DMS153 treated with DMSO at 0.1 percent for 48 hours (cell line): Measurements from ENCODE around the gene FGFRL1.
"Not testable (repeated sequence)": the region's sequence is repeated elsewhere in the genome, so short reads cannot be mapped to it uniquely, and the experiment has no call there.

Experiments
- DNase-seq: peaks from one replicate; lab custom pipeline; 2025; ENCODE audit not compliant: unreplicated experiment; lab: John Stamatoyannopoulos, UW

The FGFRL1 gene

DNA sequence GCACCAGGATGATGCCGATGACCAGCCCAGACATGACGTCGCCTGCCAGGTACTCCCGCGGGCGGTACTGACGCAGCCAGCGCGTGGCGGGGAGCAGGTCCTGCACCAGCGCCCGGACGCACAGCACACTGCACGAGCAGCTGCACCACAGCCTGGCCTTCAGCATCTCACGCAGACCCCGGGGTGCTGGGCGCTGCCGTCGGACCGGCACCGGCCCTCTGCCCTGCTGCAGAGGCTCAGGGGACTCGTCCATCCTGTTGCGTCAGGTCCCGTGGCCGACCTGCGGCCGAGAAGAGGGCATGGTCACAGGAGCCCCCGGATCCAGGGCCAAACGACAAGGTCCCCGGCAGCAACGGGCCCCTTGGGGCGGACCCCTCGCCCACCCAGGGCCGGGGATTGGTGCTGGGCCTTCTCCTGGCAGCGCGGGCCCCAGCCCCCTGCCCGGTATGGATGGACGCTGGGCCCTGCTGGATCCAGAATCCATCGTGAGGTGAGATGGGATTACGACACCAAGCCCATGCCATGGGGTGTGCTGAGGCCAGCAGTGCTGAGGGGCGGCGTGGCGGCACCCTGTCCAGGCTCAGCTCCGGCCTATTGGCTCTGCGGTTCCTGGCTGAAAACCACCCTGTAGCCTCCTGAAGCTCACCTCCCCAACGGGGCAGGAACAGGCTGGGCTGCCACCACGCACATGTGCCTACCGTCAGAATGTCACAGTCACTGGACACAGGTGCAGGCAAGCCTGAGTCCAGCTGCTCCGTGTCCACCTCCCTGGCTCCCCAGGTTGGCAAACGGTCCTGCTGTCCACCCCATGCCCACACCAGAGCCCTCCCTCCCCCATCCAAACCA lies 19.8 kb upstream of the FGFRL1 start:
- no peak for DNase-seq

DNA sequence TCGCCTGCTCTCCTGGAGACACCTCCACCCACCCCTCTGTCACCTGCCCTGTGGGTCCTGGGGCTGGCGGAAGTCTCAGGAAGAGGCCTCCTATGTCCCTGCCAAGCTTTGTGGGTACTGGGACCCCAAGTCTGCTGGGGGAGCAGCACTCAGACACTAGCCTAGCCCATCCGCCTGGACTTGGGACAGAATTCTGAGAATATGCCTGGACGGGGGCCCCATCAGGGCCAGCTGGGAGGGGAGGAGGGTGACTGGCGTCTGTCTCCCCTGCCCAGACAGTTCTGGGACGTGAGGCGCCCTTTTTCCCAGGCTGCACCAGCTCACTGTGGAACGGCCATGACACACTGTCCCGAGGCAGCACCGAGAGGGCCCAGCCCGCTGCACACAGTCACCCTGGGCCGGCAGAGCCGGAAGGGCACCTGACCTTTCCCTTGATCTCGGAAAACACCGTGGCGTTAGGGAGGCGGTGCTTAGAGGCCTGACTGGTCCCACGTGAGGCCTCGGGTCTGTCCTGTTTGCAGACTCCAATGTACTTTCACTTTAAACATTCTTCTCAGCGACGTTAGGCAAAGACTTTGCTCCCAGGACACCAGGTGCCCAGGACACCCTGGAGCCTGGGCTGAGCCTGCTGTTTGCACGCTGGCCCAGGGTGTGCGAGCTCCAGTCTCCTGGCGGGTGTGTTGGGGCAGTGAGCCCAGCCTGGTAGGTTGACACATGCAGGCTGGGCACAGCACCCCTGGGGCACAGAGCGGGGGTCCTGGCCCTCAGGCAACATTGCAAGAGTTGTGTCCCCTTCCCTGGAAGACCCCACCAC lies 18.9 kb upstream of the FGFRL1 start:
- no peak for DNase-seq

DNA sequence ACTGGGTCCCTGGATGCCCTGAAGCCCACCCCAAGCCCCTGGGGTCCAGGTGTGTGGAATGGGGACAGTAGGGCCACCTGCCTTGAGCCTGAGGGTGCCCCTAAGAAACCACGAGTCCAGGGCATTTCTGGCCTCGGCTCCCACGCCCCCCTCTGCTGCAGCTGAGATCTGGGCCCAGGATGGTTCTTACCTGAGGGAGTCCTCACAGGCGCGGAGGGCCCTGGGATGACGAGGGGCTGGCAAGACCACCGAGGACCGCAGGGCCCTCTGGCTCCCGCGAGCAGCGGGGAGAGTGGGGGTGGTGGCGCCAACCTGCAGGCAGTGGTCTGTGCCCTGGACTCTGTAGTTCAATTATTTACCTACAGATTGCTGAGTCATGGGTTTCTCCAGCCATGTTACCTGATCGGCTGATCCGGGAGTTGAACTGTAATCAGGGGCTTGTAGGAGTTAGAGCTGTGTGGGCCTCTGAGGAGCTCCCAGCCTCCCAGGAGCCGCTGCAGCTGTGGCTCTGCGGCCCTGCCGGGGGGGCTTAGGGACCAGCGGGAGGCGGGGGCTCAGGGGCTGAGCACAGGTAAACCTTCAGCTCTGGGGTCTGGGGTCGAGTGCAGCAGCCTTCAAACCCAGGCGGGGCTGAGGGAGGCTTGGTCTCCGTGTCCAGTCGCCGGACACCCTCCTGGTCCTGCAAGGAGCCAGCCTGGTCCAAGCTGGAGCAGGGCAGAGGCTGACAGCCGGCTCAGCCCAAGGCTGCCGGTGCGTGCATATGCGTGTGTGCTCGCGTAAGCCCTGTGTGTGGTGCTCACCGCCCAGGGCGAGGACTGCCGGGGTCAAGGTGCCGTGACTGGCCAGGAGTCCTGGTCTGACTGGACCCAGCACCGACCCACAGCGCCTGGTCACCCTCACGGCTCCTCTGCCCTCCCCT lies 18.1 kb upstream of the FGFRL1 start, which contains the start of gene SLC26A1:
Gene SLC26A1, minus strand, starts transcription at position 294 of the 919 bp plus-strand sequence. CDS start 1,701 bp downstream, outside the sequence.
- DNase-seq: no peak

DNA sequence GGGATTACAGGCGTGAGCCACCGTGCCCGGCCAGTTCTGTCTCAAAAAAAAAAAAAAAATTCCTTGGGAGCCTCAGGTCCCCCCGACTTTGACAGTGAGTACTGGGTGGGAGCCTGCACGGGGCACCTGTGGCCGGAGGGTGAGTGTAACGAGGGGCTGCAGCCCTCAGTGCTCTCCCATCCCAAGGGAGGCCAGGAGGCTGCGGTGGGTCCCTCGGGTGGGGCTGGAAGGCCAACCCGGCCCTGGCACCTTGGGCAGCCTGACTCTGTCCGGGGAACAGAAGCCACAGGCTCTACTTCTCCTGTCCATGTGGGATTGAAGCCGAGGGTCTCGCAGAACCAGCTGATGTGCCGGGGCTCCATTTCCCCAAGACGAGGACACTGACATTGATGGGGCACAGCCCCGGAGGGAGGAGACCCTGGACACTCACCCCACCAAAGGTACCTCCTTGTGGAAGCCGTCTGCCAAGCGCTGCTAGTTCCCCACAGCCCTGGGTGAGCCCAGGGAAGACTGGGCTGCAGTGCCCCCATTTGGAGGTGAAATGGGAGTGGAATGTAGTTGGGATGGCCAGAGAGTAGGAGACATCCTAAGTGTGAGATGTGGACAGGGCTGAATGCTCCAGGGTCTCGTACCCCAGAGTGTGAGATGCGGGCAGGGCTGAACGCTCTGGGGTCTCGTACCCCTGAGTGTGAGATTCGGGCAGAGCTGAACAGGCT lies 16.0 kb upstream of the FGFRL1 start:
- no peak for DNase-seq

DNA sequence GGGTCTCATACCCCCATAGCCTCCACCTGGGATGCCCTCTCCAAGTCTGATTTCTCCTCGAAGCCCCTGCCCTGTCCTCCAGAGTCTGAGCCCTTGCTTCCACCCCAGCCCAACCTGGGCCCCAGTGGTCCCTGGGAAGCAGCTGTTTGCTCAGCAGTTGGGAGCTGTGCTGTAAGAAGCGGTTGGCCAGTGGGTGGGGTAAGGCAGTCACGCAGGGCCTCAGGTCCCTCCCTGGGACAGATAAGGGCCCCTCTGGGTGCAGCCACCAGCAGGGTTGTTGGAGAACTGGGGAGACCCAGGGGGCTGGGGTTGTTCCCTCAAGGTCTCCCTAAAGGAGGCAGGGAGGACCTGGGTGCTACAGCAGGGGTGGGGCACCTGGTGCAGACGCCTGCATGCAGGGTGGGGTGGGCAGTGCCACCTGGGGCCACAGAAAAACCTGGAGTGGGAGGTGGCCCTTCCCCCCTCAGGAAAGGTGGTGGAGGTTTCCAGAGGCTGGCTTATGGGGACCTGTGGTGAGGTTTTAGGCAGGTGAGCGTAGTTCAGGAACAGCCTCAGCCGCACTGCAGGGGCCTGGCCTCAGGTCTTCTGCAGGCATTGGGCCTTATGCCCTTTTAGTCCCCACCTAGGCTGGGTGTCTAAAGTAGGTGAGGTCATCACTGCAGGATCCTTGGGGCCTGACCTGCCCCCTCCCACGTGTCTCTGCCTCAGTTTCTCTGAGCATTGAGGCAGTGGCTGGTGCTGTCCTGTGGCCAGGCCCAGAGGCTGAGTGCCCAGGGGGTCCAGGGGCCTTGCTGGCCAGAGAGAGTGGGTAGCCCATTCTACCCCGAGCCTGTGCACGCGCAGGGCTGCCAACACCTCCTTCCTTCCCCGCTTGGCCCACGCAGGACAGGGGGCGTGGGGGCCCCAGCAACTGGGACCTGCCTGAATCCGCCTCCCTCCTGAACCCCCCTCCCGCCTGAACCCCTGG lies 15.1 kb upstream of the FGFRL1 start:
- DNase-seq: no peak

DNA sequence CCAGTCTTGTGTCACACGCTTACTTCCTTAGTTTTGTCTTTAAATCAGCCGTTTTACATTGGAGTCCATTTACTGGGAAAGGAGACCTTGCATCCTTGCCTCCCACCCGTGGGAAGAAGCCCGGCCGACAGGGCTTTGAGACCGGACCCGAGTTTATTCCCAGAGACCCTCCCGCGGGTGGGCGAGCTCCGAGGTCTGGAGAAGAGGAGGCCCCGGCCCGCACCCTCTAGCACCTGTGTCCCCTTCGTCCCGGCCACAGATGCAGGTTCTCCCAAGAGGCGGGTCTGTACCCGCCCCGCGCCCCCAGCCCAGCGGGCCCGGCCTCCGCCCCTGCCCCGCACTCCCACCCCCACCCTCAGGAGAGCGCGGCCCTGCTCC lies 14.4 kb upstream of the FGFRL1 start:
- DNase-seq: no peak

DNA sequence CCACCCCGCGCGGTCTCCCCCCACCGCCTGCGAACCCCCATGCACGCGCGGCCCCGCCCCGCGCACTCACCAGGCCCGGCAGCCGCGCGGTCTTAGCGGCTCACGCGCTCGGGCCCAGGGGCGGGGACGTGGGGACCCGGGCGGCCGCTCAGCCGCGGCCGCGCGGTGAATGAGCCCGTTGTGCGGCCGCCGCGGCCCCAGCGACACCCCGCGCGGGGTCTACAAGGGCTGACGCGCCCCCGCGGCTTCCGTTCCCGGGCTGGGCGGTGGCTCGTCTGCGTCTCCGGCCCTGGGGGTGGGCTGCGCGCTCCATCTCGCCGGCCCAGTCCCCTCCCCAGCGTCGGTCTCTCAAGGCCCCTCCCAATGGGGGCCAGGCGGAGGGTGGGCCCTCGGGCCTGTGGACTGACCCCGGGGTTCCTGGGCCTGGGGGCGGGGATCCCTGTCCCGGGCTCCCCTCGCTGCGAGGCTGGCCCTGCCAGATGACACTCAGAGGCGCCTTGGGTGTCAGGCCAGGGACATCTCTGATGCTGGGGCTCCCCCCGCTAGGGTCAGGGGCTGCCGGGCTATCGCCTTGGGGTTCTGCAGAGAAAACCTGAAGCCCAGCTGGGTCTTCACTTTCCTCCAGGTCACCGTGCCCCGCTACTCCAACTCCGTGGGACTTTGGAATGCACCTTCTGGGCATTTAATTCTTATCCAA lies 13.9 kb upstream of the FGFRL1 start:
- no peak for DNase-seq

DNA sequence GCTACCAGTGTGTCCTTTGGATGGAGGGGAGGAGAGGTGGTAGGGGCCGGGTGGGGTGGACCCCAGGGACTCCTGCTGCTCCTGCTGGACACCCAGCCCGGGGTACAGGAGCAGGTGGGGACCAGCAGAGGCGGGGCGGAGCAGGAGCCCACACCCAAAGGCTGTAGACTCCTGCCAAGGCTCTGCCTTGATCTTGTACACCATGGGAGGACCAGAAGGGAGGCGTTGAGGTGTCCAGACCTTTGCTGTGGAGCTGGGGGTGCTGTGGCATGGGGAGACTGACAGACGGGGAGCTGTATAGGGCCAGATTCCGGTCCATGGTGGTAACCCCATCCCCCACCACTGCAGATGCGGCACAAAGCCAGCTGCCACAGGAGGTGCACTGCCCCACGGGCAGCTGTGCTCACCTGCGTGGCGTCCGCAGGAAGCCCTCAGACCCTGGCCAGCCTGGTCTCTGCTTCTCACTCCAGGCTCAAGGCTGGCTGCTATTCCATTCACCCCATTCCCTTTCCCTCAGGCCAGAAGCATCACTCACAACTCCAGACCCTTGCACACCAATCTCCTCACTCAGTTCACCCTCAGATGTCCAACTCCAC lies 13.2 kb upstream of the FGFRL1 start:
- DNase-seq: no peak

DNA sequence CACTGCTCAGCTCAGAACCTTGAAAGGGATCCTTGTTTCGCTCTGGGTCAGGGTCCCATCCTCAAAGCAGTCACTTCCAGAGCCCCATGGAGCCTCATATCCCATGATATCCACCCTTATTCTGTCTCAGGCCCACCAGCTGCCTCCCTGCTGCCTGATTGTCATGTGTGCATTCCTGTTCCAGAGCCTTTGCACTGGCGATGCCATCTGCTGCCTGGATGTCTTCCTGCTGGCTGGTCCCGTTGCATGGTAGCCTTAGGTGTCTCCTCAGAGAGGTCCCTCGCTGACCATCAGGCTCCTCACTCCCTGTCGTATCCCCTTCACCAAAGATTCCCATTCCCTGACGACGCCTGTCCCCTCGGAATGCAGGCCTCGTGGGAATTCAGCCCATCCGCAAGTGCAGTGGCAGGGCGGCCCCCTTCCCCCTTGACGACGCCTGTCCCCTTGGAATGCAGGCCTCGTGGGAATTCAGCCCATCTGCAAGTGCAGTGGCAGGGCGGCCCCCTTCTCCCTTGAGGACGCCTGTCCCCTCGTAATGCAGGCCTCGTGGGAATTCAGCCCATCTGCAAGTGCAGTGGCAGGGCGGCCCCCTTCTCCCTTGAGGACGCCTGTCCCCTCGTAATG lies 12.1 kb upstream of the FGFRL1 start:
- DNase-seq: not testable (repeated sequence)

DNA sequence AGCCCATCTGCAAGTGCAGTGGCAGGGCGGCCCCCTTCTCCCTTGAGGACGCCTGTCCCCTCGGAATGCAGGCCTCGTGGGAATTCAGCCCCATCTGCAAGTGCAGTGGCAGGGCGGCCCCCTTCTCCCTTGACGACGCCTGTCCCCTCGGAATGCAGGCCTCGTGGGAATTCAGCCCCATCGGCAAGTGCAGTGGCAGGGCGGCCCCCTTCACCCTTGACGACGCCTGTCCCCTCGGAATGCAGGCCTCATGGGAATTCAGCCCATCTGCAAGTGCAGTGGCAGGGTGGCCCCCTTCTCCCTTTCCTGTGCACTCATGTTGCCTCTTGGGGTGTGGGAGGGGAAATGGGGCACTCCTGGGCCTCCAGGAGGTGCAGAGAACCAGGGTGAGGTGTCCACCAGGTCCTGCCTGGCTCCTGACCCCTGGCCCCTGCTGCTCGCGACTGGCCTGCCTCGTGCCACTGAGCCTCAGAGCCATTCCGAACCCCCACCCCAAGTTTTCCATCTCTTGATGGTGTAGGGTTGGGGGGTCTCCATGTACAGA lies 11.5 kb upstream of the FGFRL1 start:
- DNase-seq: no peak

DNA sequence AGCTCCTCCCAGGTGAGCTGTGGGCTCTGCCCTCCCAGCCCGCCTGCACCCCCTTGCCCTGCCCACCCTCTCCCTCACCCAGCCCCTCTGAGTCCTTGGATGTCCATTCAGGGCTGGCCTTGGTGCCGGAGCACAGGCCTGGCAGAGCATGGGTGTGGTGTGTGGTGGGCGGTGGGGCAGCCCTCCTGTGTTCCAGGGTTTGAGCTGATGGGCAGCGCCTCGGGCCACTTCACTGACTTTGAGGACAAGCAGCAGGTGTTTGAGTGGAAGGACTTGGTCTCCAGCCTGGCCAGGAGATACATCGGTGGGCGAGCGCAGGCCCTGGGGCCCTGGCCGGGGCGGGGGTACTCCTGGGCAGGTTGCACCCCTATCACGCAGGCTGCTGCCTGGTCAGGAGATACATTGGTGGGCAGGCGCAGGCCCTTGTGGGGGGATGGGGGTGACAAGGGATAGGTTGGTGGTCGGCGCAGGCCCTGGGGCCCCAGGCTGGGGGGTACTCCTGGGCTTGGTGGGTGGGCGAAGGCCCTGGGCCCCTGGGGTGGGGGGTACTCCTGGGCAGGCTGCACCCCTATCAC lies 10.7 kb upstream of the FGFRL1 start:
- no peak for DNase-seq

DNA sequence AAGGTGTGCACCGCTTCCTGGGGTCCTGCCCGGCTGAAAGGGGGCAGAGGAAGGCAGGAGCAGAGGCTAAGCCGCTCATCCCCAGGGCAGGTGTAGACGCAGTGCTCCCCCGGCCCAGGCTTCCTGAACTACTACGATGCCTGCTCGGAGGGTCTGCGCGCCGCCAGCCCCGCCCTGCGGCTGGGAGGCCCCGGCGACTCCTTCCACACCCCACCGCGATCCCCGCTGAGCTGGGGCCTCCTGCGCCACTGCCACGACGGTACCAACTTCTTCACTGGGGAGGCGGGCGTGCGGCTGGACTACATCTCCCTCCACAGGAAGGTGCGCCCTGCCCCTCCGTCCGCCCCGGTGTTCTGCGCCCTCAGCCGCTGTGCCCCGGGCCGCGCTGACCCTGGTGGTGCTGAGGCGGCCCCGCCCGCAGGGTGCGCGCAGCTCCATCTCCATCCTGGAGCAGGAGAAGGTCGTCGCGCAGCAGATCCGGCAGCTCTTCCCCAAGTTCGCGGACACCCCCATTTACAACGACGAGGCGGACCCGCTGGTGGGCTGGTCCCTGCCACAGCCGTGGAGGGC lies 9.8 kb upstream of the FGFRL1 start:
- DNase-seq: no peak

DNA sequence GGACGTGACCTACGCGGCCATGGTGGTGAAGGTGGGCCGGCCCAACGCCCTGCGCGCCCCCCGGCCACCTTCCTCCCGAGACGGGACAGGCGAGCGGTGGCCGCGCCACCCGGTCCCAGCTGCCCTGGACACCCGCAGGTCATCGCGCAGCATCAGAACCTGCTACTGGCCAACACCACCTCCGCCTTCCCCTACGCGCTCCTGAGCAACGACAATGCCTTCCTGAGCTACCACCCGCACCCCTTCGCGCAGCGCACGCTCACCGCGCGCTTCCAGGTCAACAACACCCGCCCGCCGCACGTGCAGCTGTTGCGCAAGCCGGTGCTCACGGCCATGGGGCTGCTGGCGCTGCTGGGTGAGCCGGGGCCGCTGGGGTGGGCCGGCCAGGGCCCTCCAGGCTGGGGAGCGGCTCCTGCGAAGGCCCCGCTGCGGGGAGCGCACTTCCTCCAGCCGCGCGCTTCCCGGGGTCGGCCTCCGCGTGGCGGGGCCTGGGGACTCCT lies 9.2 kb upstream of the FGFRL1 start:
- no peak for DNase-seq

DNA sequence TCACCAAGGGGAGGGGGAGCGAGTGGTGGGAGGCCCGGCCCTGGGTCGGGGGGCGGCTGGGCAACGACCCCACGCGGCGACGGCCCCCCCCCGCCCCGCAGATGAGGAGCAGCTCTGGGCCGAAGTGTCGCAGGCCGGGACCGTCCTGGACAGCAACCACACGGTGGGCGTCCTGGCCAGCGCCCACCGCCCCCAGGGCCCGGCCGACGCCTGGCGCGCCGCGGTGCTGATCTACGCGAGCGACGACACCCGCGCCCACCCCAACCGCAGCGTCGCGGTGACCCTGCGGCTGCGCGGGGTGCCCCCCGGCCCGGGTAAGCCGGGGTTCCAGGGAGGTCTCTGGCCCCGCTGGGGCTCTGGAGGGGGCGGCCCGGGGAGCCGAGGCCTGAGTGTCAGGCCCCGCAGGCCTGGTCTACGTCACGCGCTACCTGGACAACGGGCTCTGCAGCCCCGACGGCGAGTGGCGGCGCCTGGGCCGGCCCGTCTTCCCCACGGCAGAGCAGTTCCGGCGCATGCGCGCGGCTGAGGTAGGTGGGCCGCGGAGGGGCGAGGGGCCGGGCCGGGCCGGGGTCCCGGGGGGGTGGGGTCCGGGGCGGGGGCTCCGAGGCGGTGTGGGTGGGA lies 8.7 kb upstream of the FGFRL1 start:
- DNase-seq: no peak

DNA sequence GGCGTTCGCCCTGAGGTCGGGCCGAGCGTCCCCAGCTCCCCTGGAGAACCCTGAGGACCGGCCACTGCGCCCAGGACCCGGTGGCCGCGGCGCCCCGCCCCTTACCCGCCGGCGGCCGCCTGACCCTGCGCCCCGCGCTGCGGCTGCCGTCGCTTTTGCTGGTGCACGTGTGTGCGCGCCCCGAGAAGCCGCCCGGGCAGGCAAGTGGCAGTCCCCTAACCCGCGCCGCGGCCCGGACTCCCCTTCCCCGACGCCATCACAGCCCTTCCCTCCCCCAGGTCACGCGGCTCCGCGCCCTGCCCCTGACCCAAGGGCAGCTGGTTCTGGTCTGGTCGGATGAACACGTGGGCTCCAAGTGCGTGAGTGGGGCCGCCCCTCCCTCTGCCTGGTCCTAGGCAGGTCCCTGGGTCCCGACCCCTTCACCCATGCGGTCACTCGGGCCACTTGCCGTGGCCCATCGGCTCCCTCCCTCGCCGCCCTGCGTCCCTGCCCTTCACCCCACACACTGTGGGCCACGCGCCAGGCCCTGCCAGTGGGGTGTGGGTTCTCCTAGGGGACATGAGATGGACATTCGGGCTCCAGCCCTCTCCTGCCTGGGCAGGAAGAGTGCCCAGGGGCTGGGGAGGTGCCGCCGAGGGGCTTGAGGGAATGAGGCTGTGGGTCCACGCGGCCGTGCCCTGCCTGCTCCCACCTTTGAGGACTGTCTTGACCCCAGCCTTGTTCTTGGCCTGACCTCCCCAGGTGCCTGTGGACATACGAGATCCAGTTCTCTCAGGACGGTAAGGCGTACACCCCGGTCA lies 8.0 kb upstream of the FGFRL1 start:
- no peak for DNase-seq

DNA sequence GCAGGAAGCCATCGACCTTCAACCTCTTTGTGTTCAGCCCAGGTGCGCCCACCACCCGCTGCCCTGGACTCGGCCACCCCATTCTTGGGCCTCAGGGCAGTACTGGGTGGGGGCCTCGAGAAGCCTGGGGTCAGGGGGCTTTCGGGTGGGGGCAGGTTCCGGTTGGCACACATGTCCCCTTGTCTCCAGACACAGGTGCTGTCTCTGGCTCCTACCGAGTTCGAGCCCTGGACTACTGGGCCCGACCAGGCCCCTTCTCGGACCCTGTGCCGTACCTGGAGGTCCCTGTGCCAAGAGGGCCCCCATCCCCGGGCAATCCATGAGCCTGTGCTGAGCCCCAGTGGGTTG lies 7.4 kb upstream of the FGFRL1 start:
- DNase-seq: no peak
